GM19455 (cell line): Measurements from ENCODE around the gene ZNF516.

ENCODE experiments used
- ATAC-seq: cut with Tn5 transposase; IDR thresholded peaks from one replicate; pipeline ENCODE4 v1.9.1; 2021; ENCODE audit not compliant: unreplicated experiment

Gene ZNF516

GRCh38 chr18:76514573-76514972, 19.5 kb upstream of the ZNF516 start:
- ATAC-seq: no peak

DNA sequence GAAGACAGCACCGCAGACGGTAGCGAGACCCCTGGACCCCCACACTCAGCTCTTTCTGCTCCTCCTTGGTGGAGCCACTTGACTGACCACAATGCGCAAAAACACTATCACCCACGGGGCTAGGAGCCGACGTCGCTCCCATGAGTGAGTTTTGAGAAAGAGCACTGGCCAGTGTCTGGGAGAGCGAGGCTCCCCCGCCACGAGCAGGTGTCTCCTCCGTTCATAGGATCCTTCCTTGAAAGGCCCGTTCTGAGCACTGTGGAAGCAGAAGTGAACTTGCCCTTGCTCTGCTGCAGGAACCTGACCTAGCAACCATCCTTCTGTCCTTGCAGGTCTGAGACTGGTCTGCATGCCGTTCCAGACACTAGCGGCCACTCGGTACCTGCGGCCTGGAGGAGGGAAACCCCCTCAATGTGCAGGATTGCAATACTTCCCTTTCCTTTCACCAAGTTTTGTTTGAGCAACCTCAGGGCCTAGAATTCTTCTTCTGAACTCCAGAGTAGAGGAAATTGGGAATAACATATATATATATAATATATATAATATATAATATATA, 12.9 kb upstream of the ZNF516 start:
- ATAC-seq: no peak

DNA sequence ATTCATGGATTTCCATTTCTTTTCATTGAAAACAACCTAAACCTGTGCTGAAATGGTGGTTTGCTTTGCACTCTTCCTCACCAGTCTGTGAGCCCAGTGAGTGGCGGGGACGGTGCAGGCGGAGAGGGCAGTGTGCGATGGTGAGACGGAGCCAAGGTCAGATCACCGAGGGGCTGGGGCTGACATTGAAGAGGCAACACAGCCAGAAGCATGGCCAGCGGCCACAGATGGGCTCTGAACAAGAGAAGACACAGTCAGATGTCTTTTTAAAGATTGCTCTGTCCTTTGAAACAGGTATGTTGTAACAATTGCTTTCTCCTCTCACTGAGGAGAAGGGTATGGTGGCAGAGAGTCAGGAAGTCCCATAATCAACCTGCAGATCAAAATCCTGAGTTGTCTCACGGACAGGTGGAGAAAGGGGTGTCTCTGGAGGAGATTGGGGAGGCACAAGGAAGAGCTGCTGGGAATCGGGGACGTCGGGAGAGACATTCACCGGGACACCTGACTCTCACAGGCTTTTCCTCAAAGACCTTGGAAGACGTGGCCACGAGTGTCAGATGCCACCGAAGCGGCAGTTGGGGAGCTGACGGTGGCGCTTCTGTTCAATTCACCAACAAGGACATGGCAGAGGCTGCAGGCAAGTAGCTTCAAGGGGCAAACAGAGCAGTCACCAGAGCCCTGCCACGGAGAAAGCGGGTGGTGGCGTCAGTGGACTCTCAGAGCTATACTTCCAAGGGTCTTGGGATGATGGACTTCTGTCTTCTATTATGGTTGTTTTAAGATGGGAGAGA, 12.1 kb upstream of the ZNF516 start:
- no peak for ATAC-seq

DNA sequence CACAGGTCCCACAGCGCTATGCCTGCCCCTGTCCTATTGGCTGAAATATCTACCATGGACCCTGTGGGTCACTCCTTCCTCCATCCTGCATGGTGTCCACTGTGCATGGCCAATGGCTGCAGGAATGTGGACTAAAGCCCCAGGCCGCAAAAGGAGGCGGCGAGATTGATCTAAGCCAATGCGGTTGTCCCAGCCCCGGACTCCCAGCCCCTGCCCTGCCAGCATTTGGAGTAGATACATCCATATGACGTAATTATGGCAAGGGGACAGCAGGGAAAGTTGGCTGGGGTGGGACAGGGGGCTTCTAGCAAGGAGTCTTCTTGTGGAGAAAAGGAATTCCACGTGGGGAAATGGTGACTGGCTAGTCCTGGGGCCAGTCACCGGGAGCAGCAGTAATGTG, 11.4 kb upstream of the ZNF516 start:
- ATAC-seq: no peak

DNA sequence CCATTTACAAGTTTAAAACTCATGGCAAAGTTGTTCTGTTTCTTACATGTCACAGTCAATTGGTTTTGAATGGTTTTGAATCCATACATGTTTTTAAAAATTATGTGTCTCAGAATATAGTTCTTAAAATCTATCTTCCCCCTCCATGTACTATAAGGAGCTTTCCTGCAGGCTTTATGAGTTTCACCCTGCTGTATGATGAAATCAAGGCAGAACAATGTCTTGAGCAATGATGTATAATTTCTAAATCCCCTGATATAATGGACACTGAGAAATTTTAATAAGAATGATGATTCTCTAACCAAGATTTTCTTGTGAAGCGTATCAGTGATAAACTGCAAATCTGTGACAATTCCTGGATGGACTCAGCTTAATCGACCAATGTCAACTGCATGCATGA, 10.6 kb upstream of the ZNF516 start:
- ATAC-seq: no peak

DNA sequence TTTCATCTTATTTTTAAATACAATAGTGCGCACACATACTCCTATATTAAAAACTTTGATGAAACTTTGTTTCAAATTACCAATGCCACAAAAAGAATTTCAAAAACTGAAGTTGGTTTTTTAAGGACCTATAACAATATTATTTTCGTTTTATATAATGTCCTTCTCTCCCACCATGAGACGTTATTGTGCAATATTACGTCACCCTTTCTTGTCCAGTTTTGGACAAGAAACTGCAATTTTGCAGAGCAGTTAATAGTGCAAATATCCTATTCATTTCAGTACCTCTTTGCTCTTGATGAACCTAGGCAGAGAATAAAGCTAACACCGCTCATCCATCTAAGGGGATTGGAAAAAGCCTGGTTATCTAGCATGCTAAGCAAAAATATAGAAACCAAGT, 9.7 kb upstream of the ZNF516 start:
- ATAC-seq: no peak

- no peak for ATAC-seq
These were observed 8.8 kb upstream of the ZNF516 start for GRCh38 chr18:76503649-76504386.

DNA sequence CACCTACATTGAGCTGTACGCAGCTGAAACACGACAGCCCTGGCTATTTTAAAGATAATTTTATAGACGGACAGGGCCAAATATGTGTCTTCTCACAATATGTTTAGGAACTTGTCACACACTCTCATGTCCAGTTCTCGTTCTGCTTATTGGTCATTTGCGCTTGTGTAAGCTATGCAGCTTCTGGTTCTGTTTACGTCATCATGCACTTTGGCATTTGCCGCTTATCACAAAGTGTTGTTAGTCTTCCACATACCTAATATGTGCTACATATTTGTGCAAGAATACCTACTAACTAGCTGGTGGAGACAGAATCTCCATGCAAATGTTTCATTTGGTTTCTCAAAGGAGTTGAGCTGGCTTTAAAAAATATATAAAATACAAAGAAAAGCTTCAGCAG, 7.5 kb upstream of the ZNF516 start:
- ATAC-seq: no peak

- peak; percentile 91 for ATAC-seq
These were observed 4.7 kb upstream of the ZNF516 start for GRCh38 chr18:76499637-76500340.

DNA sequence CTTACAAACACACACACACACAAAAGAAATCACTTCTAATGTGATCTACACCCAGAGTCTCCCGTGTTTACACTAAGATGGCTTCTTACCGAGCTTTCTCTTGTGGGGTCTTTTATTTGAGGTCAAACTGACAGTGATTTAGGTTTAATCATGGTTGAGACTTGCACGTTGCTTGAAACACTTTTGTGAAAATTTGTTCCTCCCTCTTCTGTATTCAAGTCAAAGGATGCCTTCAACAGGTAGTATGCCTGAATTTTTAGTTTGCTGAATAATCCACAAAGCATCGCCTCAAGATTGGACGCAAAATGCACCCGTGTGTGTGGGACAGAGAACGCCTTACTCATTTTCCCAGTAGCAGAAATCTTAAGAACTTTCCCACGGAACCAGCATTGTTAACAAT, 4.0 kb upstream of the ZNF516 start:
- no peak for ATAC-seq

DNA sequence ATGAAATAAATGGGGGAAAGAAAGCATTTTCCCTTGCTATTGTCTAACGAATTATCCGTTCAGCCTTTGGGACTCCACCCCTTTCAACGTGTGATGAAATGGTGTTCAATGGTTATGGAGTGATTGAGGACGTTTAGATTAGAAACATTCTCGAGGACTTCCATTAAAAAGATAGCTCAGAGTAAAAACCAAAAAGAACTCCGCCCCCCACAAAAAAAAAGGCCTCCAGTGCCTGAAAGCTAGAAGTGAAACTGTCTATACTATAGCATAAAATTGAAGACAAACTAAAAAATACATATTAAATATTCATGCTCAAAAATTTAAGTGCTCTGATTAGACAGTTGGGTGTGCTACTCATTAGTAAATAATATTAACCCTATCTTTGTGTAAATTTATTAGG, 3.0 kb upstream of the ZNF516 start:
- no peak for ATAC-seq

DNA sequence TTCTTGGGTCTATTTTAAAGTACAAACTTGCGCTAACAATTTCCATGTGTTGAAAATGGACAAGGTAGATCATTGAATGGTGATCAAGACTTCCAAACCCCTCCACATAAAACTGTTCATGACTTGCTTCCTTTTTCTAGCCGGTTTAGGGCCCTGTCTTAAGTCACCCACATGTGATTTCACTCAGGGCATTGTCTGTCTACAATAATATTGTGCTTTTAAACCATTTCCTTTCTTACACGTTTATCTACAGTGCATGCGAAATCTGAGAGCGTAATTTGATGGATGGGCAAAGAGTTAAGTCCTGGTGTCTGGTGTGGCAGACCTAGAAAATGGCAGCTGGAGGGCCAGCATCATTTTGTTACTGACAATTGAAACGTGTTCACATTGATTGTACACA, 2.0 kb upstream of the ZNF516 start:
- no peak for ATAC-seq

DNA sequence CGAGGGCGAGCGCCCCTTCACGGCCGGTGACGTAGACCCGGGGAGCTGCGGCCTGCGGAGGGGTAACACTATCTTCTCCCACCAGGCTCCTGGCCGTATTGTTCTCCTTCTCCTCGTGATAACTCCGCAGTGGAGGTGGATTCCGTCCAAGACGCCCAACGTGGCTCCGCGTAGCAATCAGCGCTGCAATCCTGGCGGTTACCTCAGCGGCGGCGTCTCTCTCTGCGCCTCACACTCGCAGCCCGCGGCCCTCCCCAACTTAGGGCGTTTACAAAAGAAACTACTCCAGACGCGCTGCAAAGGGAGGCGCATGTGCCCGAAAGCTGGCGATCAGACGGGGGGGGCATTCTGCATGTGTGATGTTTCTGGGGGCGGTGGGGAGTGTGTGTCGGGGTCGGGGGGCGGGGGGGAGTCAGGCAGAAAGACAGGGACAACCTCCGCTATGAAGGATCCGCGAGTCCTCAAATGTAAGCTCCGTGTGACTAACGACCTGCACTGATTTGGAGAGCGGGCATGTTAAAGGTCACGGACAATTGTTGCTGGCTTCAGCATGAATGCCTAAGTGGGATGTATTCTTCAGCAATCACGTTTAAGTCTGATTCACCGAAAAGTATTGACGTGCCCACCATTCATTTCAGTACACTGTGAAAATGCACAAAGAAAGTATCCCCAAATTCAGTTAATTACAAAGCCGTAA, 1.3 kb upstream of the ZNF516 start:
- ATAC-seq: no peak

- no peak for ATAC-seq
These were observed 572 bp upstream of the ZNF516 start for GRCh38 chr18:76495435-76496193.

DNA sequence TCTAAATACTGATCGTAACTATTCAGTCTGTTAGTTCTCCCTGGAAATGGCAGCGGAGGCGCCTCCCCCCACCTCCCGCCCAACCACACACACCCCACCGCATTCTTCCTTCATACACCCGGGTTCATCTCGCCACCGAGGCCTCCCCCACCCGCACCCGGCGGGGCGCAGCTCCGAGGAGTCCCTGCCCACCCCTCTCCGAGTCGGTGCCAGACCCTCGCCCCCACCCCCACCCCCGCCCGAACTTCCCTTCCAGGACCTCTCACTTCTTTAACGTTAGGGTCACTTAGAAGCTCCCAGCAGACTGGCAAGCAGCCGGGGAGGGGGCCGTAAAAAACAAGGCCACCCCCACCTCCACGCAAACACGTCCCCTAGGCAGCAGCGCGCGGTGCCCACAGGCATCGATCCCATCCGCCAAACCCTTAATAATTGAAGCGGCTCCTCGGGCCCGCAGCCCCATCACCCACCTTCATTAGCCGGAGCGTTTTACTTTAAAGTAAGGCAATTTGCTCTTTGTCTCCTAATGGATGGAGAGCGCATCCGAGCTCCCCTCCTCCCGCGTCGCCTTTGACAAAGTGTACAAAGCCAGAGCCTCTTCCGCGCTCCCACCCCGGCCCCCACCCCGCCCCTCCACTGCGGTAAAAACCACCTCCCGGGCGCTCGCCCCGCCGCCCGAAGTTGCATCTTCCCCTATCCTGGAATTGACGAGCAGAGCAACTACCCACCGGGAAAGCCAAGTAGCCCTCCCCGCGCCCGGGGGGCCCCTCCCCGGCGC, 624 bp downstream of the ZNF516 start:
- ATAC-seq: no peak

- peak; percentile 9 for ATAC-seq
These were observed 1.6 kb downstream of the ZNF516 start for GRCh38 chr18:76493213-76494161.

- peak; percentile 68 for ATAC-seq
These were observed 2.3 kb downstream of the ZNF516 start for GRCh38 chr18:76492669-76493212.
